Measurements from ENCODE around the gene PEPD. TPM values are rescaled to one million over a fixed set of nuclear protein-coding genes. Genes with fewer than 3 reads are reported as not detected.

Gene PEPD
- total RNA-seq, 2 donors from 2014 or later, result 74.0 to 89.9 TPM

- TF ChIP-seq POLR2A (IDR thresholded peaks at IDR 0.05) (no peak), CTCF (IDR thresholded peaks at IDR 0.05) (no peak), POLR2AphosphoS5 (IDR thresholded peaks at IDR 0.05) (no peak)
- intact Hi-C loops (cut with DNase I), result no loop called here
- Histone ChIP-seq H3K9me3 (no peaks in the 10 kb centered on the region), H3K36me3 (no peaks in the 10 kb centered on the region), H3K4me3 (no peak overlapping the region), H3K27ac (no peak overlapping the region), H3K27me3 (replicated peaks; ENCODE audit: insufficient read depth) (no peaks in the 10 kb centered on the region), H3K4me1 (replicated peaks) (no peaks in the 10 kb centered on the region)
- no peak for DNase-seq (ENCODE audit: low spot score)
- 94% methylated on average over 7 of the region's 7 CpGs for WGBS
Measured at GRCh38 chr19:33450689-33451088, 70.9 kb downstream of the PEPD start.

GRCh38 chr19:33449799-33450198 is 71.8 kb downstream of the PEPD start:
- 71% methylated on average over 6 of the region's 6 CpGs for WGBS
- Histone ChIP-seq H3K27ac (no peak overlapping the region), H3K9me3 (no peaks in the 10 kb centered on the region), H3K4me1 (replicated peaks) (no peaks in the 10 kb centered on the region), H3K27me3 (replicated peaks; ENCODE audit: insufficient read depth) (no peaks in the 10 kb centered on the region), H3K4me3 (no peak overlapping the region), H3K36me3 (no peaks in the 10 kb centered on the region)
- intact Hi-C loops (cut with DNase I), result no loop called here
- DNase-seq (ENCODE audit: low spot score), result no peak
- TF ChIP-seq POLR2AphosphoS5 (IDR thresholded peaks at IDR 0.05) (no peak), CTCF (IDR thresholded peaks at IDR 0.05) (no peak), POLR2A (IDR thresholded peaks at IDR 0.05) (no peak)

DNA sequence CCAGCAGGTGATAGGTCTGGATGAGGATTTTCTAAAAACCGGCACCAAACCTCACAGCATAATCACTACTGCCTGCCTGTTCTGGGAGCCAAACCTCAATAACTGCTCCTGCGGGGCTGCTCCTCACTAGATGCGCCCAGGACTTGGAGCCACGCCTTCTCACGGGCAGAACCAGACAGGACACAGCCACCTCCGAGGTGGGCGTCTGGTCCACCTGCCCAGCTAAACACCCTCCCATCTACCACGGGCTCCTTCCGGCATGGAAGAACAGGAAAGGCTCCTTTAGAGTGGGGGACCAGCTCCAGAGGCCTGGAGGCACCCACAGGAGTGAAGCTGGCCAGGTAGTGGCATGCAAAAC is 73.5 kb downstream of the PEPD start:
- H3K4me3 ChIP-seq, result no peak overlapping the region

GRCh38 chr19:33447336-33448158 is 74.0 kb downstream of the PEPD start:
- H3K4me1 ChIP-seq (replicated peaks), result no peaks in the 10 kb centered on the region
- WGBS, result 49% methylated on average over 18 of the region's 18 CpGs
- intact Hi-C loops (cut with DNase I), result no loop called here
- H3K9me3 ChIP-seq, result no peaks in the 10 kb centered on the region
- no peaks in the 10 kb centered on the region for H3K27me3 ChIP-seq (replicated peaks; ENCODE audit: insufficient read depth)
- no peaks in the 10 kb centered on the region for H3K36me3 ChIP-seq
- TF ChIP-seq CTCF (IDR thresholded peaks at IDR 0.05), result no peak
- TF ChIP-seq POLR2A (IDR thresholded peaks at IDR 0.05), result no peak
- TF ChIP-seq POLR2AphosphoS5 (IDR thresholded peaks at IDR 0.05), result no peak
- no peak for DNase-seq (ENCODE audit: low spot score)
- no peak overlapping the region for H3K27ac ChIP-seq
- no peak overlapping the region for H3K4me3 ChIP-seq

More for the DNA sequence above, 73.5 kb downstream of the PEPD start:
- intact Hi-C loops (cut with DNase I), result no loop called here
- WGBS, result 58% methylated on average over 9 of the region's 9 CpGs
- Histone ChIP-seq H3K9me3 (no peaks in the 10 kb centered on the region), H3K36me3 (no peaks in the 10 kb centered on the region), H3K4me1 (replicated peaks) (no peaks in the 10 kb centered on the region), H3K27me3 (replicated peaks; ENCODE audit: insufficient read depth) (no peaks in the 10 kb centered on the region), H3K27ac (no peak overlapping the region)
- no peak for DNase-seq (ENCODE audit: low spot score)
- TF ChIP-seq CTCF (IDR thresholded peaks at IDR 0.05), result no peak
- TF ChIP-seq POLR2A (IDR thresholded peaks at IDR 0.05), result no peak
- no peak for TF ChIP-seq POLR2AphosphoS5 (IDR thresholded peaks at IDR 0.05)
